Hematopoietic multipotent progenitor cell treated with erythropoietin and hydrocortisone succinate and interleukin-3 and kit ligand, for 8 days (in vitro differentiated cells): ENCODE results near the gene ZMYND8.
"Not testable (repeated sequence)": the region's sequence is repeated elsewhere in the genome, so short reads cannot be mapped to it uniquely, and the experiment has no call there.

Experiments used
- DNase-seq: peaks from one replicate; pipeline ENCODE4 v3.0.0-alpha.2; 2015

ZMYND8 gene

DNA sequence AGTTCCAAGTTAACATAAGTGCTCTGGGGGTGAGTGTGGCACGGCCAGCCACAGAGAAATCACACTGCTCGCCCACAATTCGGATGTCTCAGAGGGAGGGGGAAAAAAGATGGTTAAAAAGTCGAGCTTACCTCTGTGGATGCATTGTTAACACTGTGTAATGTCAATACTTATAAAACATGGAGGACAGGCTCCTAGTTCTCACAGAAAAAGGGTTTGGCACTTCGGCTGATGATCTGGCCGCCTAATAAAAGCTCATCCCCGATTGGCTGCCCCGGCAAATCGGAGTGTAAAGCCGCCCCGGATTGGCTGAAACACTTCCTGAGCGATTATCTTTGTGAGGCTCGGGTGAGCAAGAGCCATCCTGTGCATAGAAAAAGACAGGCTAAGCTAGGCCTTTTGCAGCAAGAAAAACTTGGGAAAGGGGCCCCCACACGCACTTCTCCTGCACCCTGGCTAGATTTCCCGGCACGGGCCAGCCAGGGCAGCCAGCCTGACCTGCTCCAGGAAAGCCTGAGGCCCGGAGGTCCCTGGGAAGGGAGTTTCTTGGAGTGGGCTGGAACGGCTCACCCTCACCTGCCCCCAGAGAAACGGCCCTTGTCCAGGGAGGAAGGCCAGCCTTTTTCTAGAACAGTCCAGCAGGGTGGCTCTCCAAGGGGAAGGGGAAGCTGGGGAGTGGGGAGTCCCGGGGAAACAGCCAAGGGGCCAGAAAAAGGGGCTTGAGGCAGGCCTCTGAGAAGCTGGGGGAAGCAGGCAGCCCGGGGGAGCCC lies at the start of gene ZMYND8:
TSS of gene ZMYND8 (minus strand) at position 174 of the 770 bp plus-strand sequence. CDS start at position 145, 29 bp downstream.
- peak; percentile 98 for DNase-seq

- DNase-seq = no peak
Measured at GRCh38 chr20:47405775-47406325, 49.4 kb upstream of the ZMYND8 start.

DNA sequence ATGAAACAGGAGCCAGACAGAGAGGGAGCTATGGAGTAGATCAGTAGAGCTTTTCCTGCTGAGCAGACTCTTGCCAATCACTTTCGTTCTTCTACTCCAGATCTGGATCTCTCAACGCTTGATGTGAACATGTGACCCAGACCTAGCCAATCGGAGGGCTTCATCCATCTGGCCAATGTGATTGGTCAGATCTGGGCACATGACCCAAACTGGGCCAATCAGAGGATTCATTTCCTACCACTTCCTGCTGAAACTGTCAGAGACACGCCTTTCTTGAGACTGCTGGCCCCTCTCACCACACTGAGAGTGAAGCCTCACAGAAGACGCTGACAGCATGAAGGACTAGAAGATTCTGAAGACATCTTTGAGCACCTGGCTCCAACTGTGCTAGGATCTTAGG lies 44.2 kb upstream of the ZMYND8 start:
- DNase-seq = peak; percentile 38

GRCh38 chr20:47397652-47398301 lies 41.3 kb upstream of the ZMYND8 start:
- no peak for DNase-seq

GRCh38 chr20:47396762-47397476 lies 40.4 kb upstream of the ZMYND8 start:
- DNase-seq = no peak

- DNase-seq = not testable (repeated sequence)
Measured at GRCh38 chr20:47393796-47394514, 37.5 kb upstream of the ZMYND8 start.

DNA sequence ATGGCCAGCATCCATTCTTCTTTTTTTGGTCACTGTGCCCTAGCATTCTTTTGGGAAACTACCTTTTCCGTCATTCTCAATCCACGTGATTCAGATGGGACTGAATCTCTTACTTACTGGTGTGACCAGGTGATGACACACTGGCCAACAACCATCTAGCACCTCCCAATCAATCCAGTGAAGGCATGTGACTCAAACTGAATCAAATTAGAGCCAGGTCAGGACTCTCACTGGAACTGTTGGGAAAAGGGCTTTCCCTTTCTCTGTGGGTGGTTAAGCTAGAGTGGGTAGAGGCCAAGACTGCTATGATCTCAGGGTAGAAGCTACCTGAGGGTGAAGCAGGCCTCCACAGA lies 36.2 kb upstream of the ZMYND8 start:
- no peak for DNase-seq

DNA sequence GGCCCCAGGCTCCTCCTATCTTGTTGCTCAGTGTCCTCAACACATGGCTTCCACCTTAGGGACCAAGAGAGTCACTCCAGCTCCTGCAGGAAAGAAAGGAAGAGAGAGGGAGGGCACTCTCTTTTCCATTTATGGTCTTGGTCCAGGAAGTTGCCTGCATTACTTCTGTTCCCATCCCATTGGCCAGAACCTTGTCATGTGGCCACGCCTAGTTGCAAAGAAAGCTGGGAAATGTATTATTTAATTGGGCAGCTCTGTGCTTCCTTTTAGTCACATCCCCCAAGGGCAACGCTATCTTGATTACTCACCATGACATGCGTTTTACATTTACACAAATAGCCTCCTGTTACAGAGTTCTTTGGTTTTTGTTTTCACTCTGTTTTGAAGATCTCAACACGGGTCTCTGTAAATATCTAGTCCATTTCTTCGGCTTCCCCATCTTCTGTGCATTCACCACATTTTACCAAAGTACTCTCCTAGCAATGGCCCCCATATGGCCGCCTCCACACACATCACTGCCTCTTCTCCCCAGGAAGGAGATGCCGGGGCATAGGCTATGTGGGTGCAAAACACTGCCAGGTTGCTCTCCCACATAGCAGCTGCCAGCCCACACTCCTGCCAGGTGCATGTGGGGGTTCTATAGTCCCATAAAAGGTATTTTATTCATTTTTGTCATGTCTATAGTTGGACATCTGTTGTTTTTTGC lies 35.7 kb upstream of the ZMYND8 start:
- DNase-seq = peak; percentile 94

- DNase-seq = no peak
Measured at GRCh38 chr20:47391276-47392010, 34.9 kb upstream of the ZMYND8 start.

GRCh38 chr20:47389867-47390347 lies 33.4 kb upstream of the ZMYND8 start:
- DNase-seq = peak; percentile 44

DNA sequence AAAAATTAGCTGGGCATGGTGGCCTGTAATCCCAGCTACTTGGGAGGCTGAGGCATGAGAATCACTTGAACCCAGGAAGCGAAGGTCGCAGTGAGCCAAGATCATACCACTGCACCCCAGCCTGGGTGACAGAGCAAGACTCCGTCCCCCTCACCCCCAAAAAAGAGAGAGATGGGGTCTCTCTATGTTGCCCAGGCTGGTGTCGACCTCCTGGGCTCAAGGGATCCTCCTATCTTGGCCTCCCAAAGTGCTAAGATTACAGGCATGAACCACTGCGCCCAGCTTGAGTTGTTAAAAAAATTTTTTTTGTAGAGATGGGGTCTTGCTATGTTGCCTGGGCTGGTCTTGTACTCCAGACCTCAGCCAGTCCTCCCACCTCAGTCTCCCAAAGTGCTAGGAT lies 29.5 kb upstream of the ZMYND8 start:
- DNase-seq = not testable (repeated sequence)

DNA sequence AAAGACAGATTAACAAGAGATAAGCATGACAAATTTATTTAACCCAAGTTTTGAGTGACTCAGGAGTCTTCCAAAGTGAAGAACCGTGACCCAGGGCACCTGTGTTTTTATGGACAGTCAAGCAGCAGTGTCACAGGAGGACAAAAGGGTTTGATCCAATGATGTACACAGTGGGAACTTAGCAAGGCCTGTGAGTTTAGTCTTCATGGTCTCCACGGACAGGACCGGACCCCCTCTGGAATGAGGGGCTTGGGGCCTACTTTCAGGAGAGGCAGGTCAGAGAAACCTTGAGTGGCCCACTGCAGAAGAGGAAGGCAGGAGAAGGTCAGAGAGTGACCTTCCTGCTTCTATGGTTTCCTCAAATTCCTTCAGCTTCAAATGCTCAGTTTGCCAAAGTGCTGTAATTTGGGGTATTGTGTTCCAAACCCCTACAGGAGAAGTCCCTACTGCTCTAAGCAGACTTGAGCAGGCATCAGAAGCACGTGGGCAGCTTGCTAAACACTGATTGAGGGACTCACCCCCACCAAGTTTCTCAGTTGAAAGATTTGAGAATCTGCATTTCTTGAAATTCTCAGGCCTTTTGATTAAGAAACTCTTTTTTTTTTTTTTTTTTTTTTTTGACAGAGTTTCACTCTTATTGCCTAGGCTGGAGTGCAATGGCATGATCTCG lies 26.4 kb upstream of the ZMYND8 start:
- no peak for DNase-seq

- DNase-seq = no peak
Measured at GRCh38 chr20:47380481-47380880, 24.0 kb upstream of the ZMYND8 start.

DNA sequence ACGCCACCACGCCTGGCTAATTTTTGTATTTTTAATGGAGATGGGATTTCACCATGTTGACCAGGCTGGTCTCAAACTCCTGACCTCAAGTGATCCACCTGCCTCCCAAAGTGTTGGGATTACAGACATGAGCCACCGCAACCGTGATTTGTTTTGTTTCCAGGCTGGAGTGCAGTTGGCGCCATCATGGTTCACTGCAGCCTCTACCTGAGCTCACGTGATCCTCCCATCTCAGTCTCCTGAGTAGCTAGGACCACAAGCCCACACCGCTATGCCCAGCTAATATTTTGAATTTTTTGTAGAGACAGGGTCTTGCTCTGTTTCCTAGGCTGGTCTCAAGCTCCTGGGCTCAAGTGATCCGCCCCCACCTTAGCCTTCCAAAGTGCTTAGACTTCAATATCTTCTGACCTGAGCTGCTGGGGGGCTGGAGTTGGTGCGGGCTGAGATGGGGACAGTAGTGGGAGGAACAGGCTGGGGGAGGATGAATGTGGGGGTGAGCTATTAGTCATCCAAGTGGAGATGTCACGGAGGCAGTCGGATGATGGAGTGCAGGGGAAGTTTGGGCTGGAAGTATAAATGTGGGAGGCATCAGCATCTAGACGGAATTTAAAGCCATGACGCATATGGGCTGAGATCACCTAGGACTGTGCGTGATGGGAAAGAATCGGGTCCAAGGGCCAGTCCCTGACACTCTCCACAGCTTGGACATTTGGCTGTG lies 23.1 kb upstream of the ZMYND8 start:
- no peak for DNase-seq

DNA sequence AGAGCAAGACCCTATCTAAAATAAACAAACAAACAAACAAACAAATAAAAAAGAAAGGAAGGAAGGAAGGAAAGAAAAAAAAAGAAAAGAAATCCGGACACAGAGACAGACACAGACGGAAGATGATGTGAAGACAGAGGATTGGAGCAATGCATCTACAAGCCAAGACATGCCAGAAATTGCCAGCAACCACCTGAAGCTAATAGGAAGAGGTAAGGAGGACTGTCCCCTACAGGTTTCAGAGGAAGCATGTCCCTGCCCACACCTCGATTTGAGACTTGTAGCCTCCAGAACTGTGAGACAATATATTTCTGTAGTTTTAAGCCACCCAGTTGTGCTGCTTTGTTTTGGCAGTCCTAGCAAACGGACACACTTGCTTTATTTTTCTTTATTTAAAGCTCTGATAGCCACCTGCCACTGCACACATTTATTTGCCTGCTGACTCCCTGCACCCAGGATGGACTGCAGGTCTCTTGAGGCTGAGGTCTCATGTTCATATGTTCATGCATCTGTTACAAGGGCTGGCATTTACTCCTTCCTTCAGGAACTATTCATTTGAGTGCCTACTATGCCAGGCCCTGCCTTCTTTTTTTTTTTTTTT lies 20.7 kb upstream of the ZMYND8 start:
- no peak for DNase-seq

- DNase-seq = not testable (repeated sequence)
Measured at GRCh38 chr20:47376096-47376643, 19.7 kb upstream of the ZMYND8 start.

- DNase-seq = not testable (repeated sequence)
Measured at GRCh38 chr20:47374121-47374520, 17.6 kb upstream of the ZMYND8 start.

DNA sequence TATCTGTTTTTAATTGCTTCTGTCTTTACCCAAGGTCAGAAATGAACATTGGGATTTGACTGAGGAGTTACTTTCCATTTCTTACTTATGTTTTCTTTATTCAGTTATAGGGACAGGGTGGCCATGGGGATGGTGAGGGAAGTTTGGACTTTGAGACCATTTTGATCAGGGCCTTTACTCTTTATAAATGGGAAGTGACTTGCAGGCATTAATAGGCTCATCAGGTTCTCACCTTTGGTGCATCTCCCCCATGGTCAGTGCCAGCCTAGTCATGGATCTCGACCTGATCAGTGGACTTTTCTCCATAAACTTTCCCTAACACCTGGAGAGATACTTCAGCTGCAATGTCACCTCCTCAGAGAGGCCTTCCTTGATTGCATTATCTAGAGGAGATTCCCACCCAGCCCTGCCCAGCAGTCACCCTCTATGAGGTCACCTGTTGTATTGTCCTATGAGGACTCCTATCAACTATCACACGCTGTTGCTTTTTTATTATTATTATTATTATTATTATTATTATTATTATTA lies 16.8 kb upstream of the ZMYND8 start:
- DNase-seq = no peak
